ENCODE results near the gene HS3ST4. TPM values are rescaled to one million over a fixed set of nuclear protein-coding genes. Genes with fewer than 3 reads are reported as not detected.

HS3ST4 gene
- total and polyA plus RNA-seq, 2 of the 8 experiments (the other 6 are each of a cell fraction or from before 2014, with no cell fraction given) = 1.9 to 3.3 TPM

- ChIA-PET POLR2A (ENCODE audit: partially characterized antibody) (interaction anchor here (0.9 kb wide), 1 partner anchor 38 kb away, joined by 3 read pairs; no protein-coding TSS in a partner anchor), CTCF (ENCODE audit: partially characterized antibody) (interaction anchor here (2.0 kb wide), 1 partner anchor 61 kb away, joined by 5 read pairs; no protein-coding TSS in a partner anchor)
- FAIRE-seq (no peak), DNase-seq (ENCODE audit: low read depth in 1 of 2, low spot score in 2 of 2) (no peak)
- Histone ChIP-seq H3K18ac (ENCODE audit: extremely low read depth, low read length) (no peak overlapping the region), H4K20me1 (replicated peaks in 1 of 2; ENCODE audit: control insufficient read depth in 1 of 2, insufficient read depth in 2 of 2, low read length in 2 of 2) (no peaks in the 10 kb centered on the region), H2BK120ac (replicated peaks; ENCODE audit: low read depth, low read length) (no peak overlapping the region), H3K4ac (replicated peaks; ENCODE audit: insufficient read length, low read depth, low read length) (no peak overlapping the region), H3K9me3 (ENCODE audit: insufficient read depth in 2 of 2, low read depth in 1 of 2, low read length in 1 of 2) (peaks cover 6 to 11% of the 10 kb centered on the region in 2 experiments; a peak in 3 of 4 replicates), H3K36me3 (ENCODE audit: control insufficient read depth in 2 of 4, insufficient read depth in 4 of 4, low read length in 3 of 4) (no peaks in the 10 kb centered on the region; a peak in 1 of 8 replicates), H3K9ac (replicated peaks in 1 of 4; ENCODE audit: extremely low read depth in 1 of 4, low read depth in 3 of 4, low read length in 3 of 4) (no peak overlapping the region), H3K4me3 (ENCODE audit: extremely low read depth in 1 of 4, insufficient read depth in 2 of 4, low read depth in 3 of 4, low read length in 4 of 4) (no peak overlapping the region), H4K5ac (ENCODE audit: insufficient read length, low read depth, low read length) (no peak overlapping the region), H2BK15ac (ENCODE audit: low read length) (no peak overlapping the region), H3K27ac (ENCODE audit: low read depth, low read length) (no peak overlapping the region), H3K56ac (replicated peaks; ENCODE audit: insufficient read length, low read depth, low read length) (no peak overlapping the region), H2BK20ac (ENCODE audit: low read length) (no peak overlapping the region), H4K91ac (replicated peaks; ENCODE audit: insufficient read length, low read length) (no peak overlapping the region), H2BK5ac (ENCODE audit: low read depth, low read length) (no peak overlapping the region), H2AK5ac (ENCODE audit: low read depth, low read length) (no peak overlapping the region), H2BK12ac (ENCODE audit: low read depth, low read length) (no peak overlapping the region), H3K4me2 (ENCODE audit: insufficient read depth in 1 of 2, low read depth in 2 of 2, low read length in 2 of 2) (no peak overlapping the region), H4K8ac (ENCODE audit: extremely low read depth, insufficient read depth, low read length) (no peak overlapping the region), H3K23me2 (ENCODE audit: low read depth, low read length) (no peaks in the 10 kb centered on the region), H3K27me3 (replicated peaks in 1 of 4; ENCODE audit: control insufficient read depth in 3 of 4, extremely low read depth in 1 of 4, insufficient read depth in 3 of 4, low read length in 3 of 4) (no peaks in the 10 kb centered on the region), H3K14ac (ENCODE audit: insufficient read length) (peak overlapping the region; percentile 82), H3K79me2 (ENCODE audit: control insufficient read depth in 1 of 2, insufficient read depth in 2 of 2, low read length in 2 of 2) (no peaks in the 10 kb centered on the region; a peak in 1 of 4 replicates), H2AFZ (ENCODE audit: low read length) (no peak overlapping the region), H3K4me1 (replicated peaks in 1 of 4; ENCODE audit: control insufficient read depth in 3 of 4, insufficient read depth in 4 of 4, low read length in 3 of 4) (peaks cover 0 to 4% (median 0%) of the 10 kb centered on the region in 4 experiments; a peak in 1 of 7 replicates), H3K23ac (ENCODE audit: insufficient read length) (no peak overlapping the region), H3K79me1 (ENCODE audit: low read depth, low read length) (no peaks in the 10 kb centered on the region)
- no peak for TF ChIP-seq POLR2AphosphoS5 (IDR thresholded peaks at IDR 0.05; ENCODE audit: low read depth, low read length)
- no peak for TF ChIP-seq CHD2 (IDR thresholded peaks at IDR 0.05; ENCODE audit: low read length)
- no peak for TF ChIP-seq GABPA (IDR thresholded peaks at IDR 0.05; ENCODE audit: borderline replicate concordance, insufficient read depth, low read length)
- no peak for TF ChIP-seq MAX (IDR thresholded peaks at IDR 0.05)
- 82% methylated on average over 7 of the region's 7 CpGs; no CpG with 5 or more reads in 1 of the 2 experiments for WGBS, 2 experiments (ENCODE audit: extremely low coverage in 1 of 2, insufficient coverage in 1 of 2, insufficient read length in 1 of 2, insufficient replicate concordance in 2 of 2, low coverage in 1 of 2, low lambda C conversion rate in 2 of 2, missing lambda C conversion rate in 1 of 2)
Observed at GRCh38 chr16:25988882-25989281, 297.1 kb downstream of the HS3ST4 start.
